Measurements from ENCODE around the gene PTPN13. TPM values are rescaled to one million over a fixed set of nuclear protein-coding genes. Genes with fewer than 3 reads are reported as not detected.

PTPN13 gene
- total and polyA plus RNA-seq, 4 donors: 0.36 to 3.2 (median 1.2) TPM

DNA sequence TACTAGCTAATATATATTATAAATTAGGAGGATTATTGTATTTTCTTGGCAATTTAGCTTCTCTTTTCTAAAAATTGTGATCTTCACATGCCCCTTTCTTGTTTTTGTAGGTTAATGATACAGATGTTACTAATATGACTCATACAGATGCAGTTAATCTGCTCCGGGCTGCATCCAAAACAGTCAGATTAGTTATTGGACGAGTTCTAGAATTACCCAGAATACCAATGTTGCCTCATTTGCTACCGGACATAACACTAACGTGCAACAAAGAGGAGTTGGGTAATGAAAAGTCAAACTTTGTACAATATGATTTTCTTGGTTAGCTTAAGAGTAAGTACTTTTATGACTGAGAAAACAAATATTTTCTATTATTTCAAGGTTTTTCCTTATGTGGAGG, 180.9 kb downstream of the PTPN13 start:
- H3K4me3 ChIP-seq (ENCODE audit: low read depth in 1 of 3, low read length in 3 of 3): no peak overlapping the region
- TF ChIP-seq JUND (IDR thresholded peaks at IDR 0.05) (no peak), NR2F2 (IDR thresholded peaks at IDR 0.05) (no peak), RAD21 (IDR thresholded peaks at IDR 0.05) (no peak), FOXA1 (IDR thresholded peaks at IDR 0.05) (no peak), SP1 (IDR thresholded peaks at IDR 0.05) (no peak), GABPA (IDR thresholded peaks at IDR 0.05 in 1 of 2, conservative IDR thresholded peaks at IDR 0.05 in 1 of 2) (no peak)
- TF ChIP-seq, protein P1, sequence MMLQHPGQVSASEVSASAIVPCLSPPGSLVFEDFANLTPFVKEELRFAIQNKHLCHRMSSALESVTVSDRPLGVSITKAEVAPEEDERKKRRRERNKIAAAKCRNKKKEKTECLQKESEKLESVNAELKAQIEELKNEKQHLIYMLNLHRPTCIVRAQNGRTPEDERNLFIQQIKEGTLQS (IDR thresholded peaks at IDR 0.05): no peak
- TF ChIP-seq, protein P2, sequence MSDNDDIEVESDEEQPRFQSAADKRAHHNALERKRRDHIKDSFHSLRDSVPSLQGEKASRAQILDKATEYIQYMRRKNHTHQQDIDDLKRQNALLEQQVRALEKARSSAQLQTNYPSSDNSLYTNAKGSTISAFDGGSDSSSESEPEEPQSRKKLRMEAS (IDR thresholded peaks at IDR 0.05): no peak
- H3K9me3 ChIP-seq (ENCODE audit: control insufficient read depth in 4 of 4, low read length in 3 of 4): no peaks in the 10 kb centered on the region
- H3K9ac ChIP-seq (ENCODE audit: low read depth in 1 of 2, low read length in 2 of 2): no peak overlapping the region
- no peak overlapping the region for H3K27ac ChIP-seq (ENCODE audit: low read depth in 1 of 2, low read length in 2 of 2)
- no peaks in the 10 kb centered on the region for H3K36me3 ChIP-seq (ENCODE audit: control insufficient read depth in 4 of 4, insufficient read depth in 3 of 4, low read depth in 1 of 4, low read length in 3 of 4)
- no peak for DNase-seq (ENCODE audit: low spot score)
- no peaks in the 10 kb centered on the region for H3K4me1 ChIP-seq (ENCODE audit: control insufficient read depth in 4 of 4, insufficient read depth in 4 of 4, low read length in 3 of 4)
- 88% methylated on average over 4 of the region's 4 CpGs for WGBS
- H3K27me3 ChIP-seq (ENCODE audit: control insufficient read depth in 4 of 4, insufficient read depth in 4 of 4, low read length in 3 of 4): no peaks in the 10 kb centered on the region

- no peak overlapping the region for H3K27ac ChIP-seq (ENCODE audit: low read depth in 1 of 2, low read length in 2 of 2)
- TF ChIP-seq EGR1 (IDR thresholded peaks at IDR 0.05; ENCODE audit: low read depth in 2 of 2) (no peak), TAF1 (conservative IDR thresholded peaks at IDR 0.05) (no peak)
- TF ChIP-seq, protein P1 (IDR thresholded peaks at IDR 0.05): no peak
- no peaks in the 10 kb centered on the region for H3K36me3 ChIP-seq (ENCODE audit: control insufficient read depth in 4 of 4, insufficient read depth in 3 of 4, low read depth in 1 of 4, low read length in 3 of 4)
- H3K4me3 ChIP-seq (ENCODE audit: low read depth in 1 of 3, low read length in 3 of 3): no peak overlapping the region
- no peaks in the 10 kb centered on the region for H3K9me3 ChIP-seq (ENCODE audit: control insufficient read depth in 4 of 4, low read length in 3 of 4)
- no peak for DNase-seq (ENCODE audit: low spot score)
- H3K9ac ChIP-seq (ENCODE audit: low read depth in 1 of 2, low read length in 2 of 2): no peak overlapping the region
- WGBS: 88% methylated on average over 4 of the region's 4 CpGs
- no peaks in the 10 kb centered on the region for H3K27me3 ChIP-seq (ENCODE audit: control insufficient read depth in 4 of 4, insufficient read depth in 4 of 4, low read length in 3 of 4)
- H3K4me1 ChIP-seq (ENCODE audit: control insufficient read depth in 4 of 4, insufficient read depth in 4 of 4, low read length in 3 of 4): no peaks in the 10 kb centered on the region
Observed at GRCh38 chr4:86778175-86778574, 184.1 kb downstream of the PTPN13 start.

DNA sequence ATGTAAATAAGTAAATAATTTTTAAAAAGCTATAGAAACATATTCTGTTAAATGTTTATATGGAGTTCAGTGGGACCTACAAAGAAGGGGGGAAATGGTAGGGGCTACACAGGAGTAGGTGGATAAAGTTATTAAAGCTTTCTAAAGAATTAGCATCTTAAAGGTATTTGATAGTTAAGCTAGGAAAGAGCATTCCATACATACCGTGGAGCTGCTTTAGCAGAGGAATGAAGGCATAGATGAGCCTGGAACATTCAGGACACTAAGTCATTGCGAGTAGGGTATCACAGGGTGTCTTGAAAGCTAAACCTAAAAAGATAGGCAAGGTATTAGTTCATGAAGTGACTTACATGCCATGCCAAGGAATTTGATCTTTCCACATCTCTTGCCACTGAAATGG, 194.7 kb downstream of the PTPN13 start:
- Histone ChIP-seq H3K27me3 (ENCODE audit: control insufficient read depth in 4 of 4, insufficient read depth in 4 of 4, low read length in 3 of 4) (no peaks in the 10 kb centered on the region), H3K27ac (ENCODE audit: low read depth in 1 of 2, low read length in 2 of 2) (no peak overlapping the region), H3K4me1 (ENCODE audit: control insufficient read depth in 4 of 4, insufficient read depth in 4 of 4, low read length in 3 of 4) (no peaks in the 10 kb centered on the region), H3K9ac (ENCODE audit: low read depth in 1 of 2, low read length in 2 of 2) (no peak overlapping the region), H3K9me3 (ENCODE audit: control insufficient read depth in 4 of 4, low read length in 3 of 4) (no peaks in the 10 kb centered on the region), H3K36me3 (ENCODE audit: control insufficient read depth in 4 of 4, insufficient read depth in 3 of 4, low read depth in 1 of 4, low read length in 3 of 4) (no peaks in the 10 kb centered on the region), H3K4me3 (ENCODE audit: low read depth in 1 of 3, low read length in 3 of 3) (no peak overlapping the region)
- WGBS: 91% methylated on average over 2 of the region's 2 CpGs
- TF ChIP-seq REST (IDR thresholded peaks at IDR 0.05): no peak
- no peak for TF ChIP-seq FOXA2 (IDR thresholded peaks at IDR 0.05)
- TF ChIP-seq, protein P1 (IDR thresholded peaks at IDR 0.05): no peak
- no peak for TF ChIP-seq RXRA (IDR thresholded peaks at IDR 0.05)
- TF ChIP-seq TAF1 (conservative IDR thresholded peaks at IDR 0.05): no peak
- TF ChIP-seq, protein P3, sequence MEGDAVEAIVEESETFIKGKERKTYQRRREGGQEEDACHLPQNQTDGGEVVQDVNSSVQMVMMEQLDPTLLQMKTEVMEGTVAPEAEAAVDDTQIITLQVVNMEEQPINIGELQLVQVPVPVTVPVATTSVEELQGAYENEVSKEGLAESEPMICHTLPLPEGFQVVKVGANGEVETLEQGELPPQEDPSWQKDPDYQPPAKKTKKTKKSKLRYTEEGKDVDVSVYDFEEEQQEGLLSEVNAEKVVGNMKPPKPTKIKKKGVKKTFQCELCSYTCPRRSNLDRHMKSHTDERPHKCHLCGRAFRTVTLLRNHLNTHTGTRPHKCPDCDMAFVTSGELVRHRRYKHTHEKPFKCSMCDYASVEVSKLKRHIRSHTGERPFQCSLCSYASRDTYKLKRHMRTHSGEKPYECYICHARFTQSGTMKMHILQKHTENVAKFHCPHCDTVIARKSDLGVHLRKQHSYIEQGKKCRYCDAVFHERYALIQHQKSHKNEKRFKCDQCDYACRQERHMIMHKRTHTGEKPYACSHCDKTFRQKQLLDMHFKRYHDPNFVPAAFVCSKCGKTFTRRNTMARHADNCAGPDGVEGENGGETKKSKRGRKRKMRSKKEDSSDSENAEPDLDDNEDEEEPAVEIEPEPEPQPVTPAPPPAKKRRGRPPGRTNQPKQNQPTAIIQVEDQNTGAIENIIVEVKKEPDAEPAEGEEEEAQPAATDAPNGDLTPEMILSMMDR (IDR thresholded peaks at IDR 0.05; ENCODE audit: low read depth, low read length, missing input control): no peak
- DNase-seq (ENCODE audit: low spot score): no peak

Data from liver (tissue), 9 donors.